ENCODE measurements around the gene RGS9.

Gene RGS9

DNA sequence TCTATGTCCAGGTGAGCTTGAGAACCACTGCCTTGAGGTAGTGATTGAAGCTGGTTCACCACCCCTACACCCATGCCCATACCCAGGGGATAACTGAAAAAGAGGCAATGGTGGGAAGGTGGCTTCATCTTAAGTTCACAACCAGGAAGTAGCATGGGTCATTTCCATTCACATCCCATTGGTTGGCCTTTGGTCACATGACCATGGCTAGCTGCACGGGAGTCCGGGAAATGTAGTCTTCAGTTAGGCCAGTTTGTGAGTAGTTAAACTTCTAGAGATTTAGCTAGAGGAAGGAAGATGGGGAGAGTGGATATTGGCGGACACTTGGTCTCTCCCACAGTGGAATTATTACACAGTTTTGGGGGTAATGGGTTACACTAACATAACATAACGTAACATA lies 92.9 kb downstream of the RGS9 start:
- Mint-ChIP-seq H3K27me3 (ENCODE audit: low read depth) (peaks cover 19% of the 10 kb centered on the region), H3K4me1 (peaks cover 24% of the 10 kb centered on the region), H3K9me3 (peaks cover 2% of the 10 kb centered on the region), H3K36me3 (ENCODE audit: low read depth) (no peaks in the 10 kb centered on the region), H3K4me3 (no peak overlapping the region), H3K27ac (no peak overlapping the region)
- TF ChIP-seq, protein P1, sequence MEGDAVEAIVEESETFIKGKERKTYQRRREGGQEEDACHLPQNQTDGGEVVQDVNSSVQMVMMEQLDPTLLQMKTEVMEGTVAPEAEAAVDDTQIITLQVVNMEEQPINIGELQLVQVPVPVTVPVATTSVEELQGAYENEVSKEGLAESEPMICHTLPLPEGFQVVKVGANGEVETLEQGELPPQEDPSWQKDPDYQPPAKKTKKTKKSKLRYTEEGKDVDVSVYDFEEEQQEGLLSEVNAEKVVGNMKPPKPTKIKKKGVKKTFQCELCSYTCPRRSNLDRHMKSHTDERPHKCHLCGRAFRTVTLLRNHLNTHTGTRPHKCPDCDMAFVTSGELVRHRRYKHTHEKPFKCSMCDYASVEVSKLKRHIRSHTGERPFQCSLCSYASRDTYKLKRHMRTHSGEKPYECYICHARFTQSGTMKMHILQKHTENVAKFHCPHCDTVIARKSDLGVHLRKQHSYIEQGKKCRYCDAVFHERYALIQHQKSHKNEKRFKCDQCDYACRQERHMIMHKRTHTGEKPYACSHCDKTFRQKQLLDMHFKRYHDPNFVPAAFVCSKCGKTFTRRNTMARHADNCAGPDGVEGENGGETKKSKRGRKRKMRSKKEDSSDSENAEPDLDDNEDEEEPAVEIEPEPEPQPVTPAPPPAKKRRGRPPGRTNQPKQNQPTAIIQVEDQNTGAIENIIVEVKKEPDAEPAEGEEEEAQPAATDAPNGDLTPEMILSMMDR (IDR thresholded peaks at IDR 0.05; ENCODE audit: unreplicated experiment in 3 of 3) = no peak

DNA sequence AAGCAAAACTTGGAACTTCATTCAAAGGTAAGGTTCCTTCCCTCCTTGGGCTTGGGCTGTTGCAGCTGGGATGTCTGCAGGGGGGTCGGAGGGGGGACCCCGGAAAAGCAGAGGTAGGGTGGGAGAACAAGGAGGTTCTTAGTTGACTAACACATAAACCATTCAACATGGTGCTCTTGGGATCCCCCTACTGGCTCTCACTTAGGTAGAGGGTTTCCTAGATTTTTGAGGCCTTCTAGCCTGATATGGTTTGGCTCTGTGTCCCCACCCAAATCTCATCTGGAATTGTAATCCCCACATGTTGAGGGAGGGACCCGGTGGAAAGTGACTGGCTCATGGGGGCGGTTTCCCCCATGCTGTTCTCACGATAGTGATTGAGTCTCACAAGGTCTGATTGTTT lies 93.9 kb downstream of the RGS9 start:
- peak overlapping the region in 1 of 3 experiments; percentile 21 for H3K27ac Mint-ChIP-seq
- TF ChIP-seq, protein P1 (IDR thresholded peaks at IDR 0.05; ENCODE audit: unreplicated experiment in 3 of 3) = no peak
- peaks cover 13% of the 10 kb centered on the region for H3K27me3 Mint-ChIP-seq (ENCODE audit: low read depth)
- H3K9me3 Mint-ChIP-seq = peaks cover 7% of the 10 kb centered on the region
- no peak overlapping the region for H3K4me3 Mint-ChIP-seq
- no peaks in the 10 kb centered on the region for H3K36me3 Mint-ChIP-seq (ENCODE audit: low read depth)
- peaks cover 24% of the 10 kb centered on the region for H3K4me1 Mint-ChIP-seq

DNA sequence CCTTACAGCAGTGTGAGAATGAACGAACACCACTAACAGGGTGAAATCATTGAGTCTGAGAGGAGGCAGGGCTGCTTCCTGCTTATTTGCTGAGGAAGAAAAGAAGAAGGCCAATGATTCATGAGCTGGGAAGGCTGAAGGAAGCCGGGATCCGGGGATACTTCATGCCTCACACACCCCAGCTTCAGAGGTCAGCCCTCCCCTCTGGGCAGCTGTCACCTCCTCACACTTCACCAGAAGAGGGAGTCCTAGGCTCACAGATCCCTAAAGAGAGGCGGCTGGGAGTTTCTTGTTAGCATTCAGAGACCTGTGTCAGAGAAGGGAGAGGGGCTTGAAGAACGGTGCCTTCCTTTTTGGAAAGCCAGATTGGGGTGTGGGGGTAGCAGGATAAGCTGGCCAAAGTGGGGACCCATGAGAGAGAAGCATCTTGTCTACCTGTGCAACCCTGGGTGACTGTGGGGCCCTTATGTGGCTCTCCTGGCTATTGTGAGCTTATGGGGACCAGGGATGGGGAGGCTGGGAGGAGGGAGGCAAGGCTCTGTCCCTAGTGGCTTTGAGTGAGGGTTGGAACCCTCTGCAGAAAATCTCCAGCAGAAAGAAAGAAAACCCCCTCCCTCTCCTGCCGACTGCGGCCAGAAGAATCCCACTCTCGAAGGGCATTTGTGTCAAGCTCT lies 94.6 kb downstream of the RGS9 start:
- no peak overlapping the region for H3K4me3 Mint-ChIP-seq
- H3K4me1 Mint-ChIP-seq = peaks cover 24% of the 10 kb centered on the region
- H3K9me3 Mint-ChIP-seq = peaks cover 10% of the 10 kb centered on the region
- no peaks in the 10 kb centered on the region for H3K36me3 Mint-ChIP-seq (ENCODE audit: low read depth)
- H3K27ac Mint-ChIP-seq = peak overlapping the region in 2 of 3 experiments; percentile 13 to 21
- peaks cover 10% of the 10 kb centered on the region for H3K27me3 Mint-ChIP-seq (ENCODE audit: low read depth)
- TF ChIP-seq, protein P1 (IDR thresholded peaks at IDR 0.05; ENCODE audit: unreplicated experiment in 3 of 3) = peak; percentile 55 to 72 (median 68)

DNA sequence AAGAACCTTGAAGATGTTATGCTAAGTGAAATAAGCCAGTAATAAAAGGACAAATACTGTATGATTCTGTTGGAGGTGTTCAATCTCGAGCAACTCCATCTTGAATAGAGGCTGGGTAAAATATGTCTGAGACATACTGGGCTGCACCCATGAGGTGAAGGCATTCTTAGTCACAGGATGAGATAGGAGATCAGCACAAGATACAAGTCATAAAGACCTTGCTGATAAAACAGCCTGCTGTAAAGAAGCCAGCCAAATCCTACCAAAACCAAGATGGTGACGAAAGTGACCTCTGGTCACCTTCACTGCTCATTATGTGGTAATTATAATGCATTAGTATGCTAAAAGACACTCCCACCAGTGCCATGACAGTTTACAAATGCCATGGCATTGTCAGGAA lies 98.1 kb downstream of the RGS9 start:
- Mint-ChIP-seq H3K27me3 (ENCODE audit: low read depth) (no peaks in the 10 kb centered on the region), H3K9me3 (peaks cover 21% of the 10 kb centered on the region)

DNA sequence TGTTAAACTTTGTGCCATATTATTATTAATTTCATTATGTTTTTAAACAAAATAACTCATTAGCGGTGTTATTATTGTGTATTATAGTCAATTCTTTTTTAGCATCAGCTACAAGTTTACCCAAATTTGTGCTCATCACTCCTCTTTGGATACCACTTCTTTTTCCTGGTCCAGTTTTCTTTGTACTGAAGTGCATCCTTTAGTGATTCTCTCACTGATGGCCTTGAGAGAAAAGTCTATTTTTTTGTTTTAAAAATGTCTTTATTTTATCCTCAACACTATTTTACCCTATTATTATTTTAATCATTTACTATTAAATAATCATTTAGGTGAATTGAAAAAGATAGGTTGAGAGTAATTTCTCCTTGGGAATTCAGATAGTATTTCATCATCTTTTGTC lies 99.2 kb downstream of the RGS9 start:
- Mint-ChIP-seq H3K9me3 (peaks cover 21% of the 10 kb centered on the region), H3K4me3 (no peak overlapping the region), H3K36me3 (ENCODE audit: low read depth) (no peaks in the 10 kb centered on the region), H3K27ac (no peak overlapping the region), H3K4me1 (peaks cover 7% of the 10 kb centered on the region), H3K27me3 (ENCODE audit: low read depth) (no peaks in the 10 kb centered on the region)
- TF ChIP-seq, protein P1 (IDR thresholded peaks at IDR 0.05; ENCODE audit: unreplicated experiment in 3 of 3) = no peak

More for the DNA sequence above, 98.1 kb downstream of the RGS9 start:
- no peak overlapping the region for H3K4me3 Mint-ChIP-seq
- H3K27ac Mint-ChIP-seq = no peak overlapping the region
- H3K4me1 Mint-ChIP-seq = peaks cover 9% of the 10 kb centered on the region
- H3K36me3 Mint-ChIP-seq (ENCODE audit: low read depth) = no peaks in the 10 kb centered on the region
- TF ChIP-seq, protein P1 (IDR thresholded peaks at IDR 0.05; ENCODE audit: unreplicated experiment in 3 of 3) = no peak

Measured in nephron (organoid).